K562 (cell line): ENCODE results near the gene TAF5L. TPM values are rescaled to one million over a fixed set of nuclear protein-coding genes. Genes with fewer than 3 reads are reported as not detected.
A peak's percentile ranks its signal among the peaks of the same experiment; 100 is the strongest.

Experiments used
- NFYB ChIP-seq: IDR thresholded peaks from 2 replicates; pipeline ENCODE4 v1.6.1; 2011; ENCODE audit warnings: mild to moderate bottlenecking, moderate library complexity; ENCODE audit not compliant: insufficient read length; ENCODE audit errors: extremely low read depth
- PHF21A ChIP-seq: fragments of 450-650 bp; IDR thresholded peaks from 2 replicates; pipeline ENCODE4 v1.6.1; 2017; ENCODE audit warnings: low read depth, borderline replicate concordance
- TAF1 ChIP-seq: IDR thresholded peaks from 2 replicates; pipeline ENCODE4 v1.6.1; 2011; ENCODE audit warnings: mild to moderate bottlenecking, low read length, moderate library complexity; ENCODE audit not compliant: insufficient read depth, control insufficient read depth, severe bottlenecking; ENCODE audit errors: extremely low read depth
- XRCC4 ChIP-seq: IDR thresholded peaks from one replicate; pipeline ENCODE4 v1.6.1; 2011; ENCODE audit not compliant: insufficient read depth, insufficient read length; ENCODE audit errors: extremely low read depth
- ZBTB33 ChIP-seq: sonication (generic); formaldehyde crosslinking; IDR thresholded peaks from 2 replicates; pipeline ENCODE4 v1.8.1; 2023; ENCODE audit warnings: mild to moderate bottlenecking, missing genetic modification reagents
- ZBTB40 ChIP-seq, 2 experiments: fragments of 450-650 bp in 1 of 2; sonication (generic) in 1 of 2; formaldehyde crosslinking in 1 of 2; IDR thresholded peaks; 2 replicates each; pipeline versions ENCODE4 v1.7.1 to v1.9.0; 2016 to 2022; ENCODE audit warnings: inconsistent platforms in 1 of 2, mild to moderate bottlenecking in 1 of 2, missing genetic modification reagents in 1 of 2
- ZNF408 ChIP-seq: fragments of 250-450 bp; sonication (Bioruptor Pico); IDR thresholded peaks from 2 replicates; pipeline ENCODE4 v1.4.0; 2020; ENCODE audit warnings: low read depth, mild to moderate bottlenecking, moderate library complexity
- ZNF584 ChIP-seq: fragments of 200-800 bp; sonication (Bioruptor generic); IDR thresholded peaks from 2 replicates; pipeline ENCODE4 v1.6.1; 2016; ENCODE audit warnings: low read depth, mild to moderate bottlenecking, missing genetic modification characterization, missing compliant biosample characterization
- polyA plus RNA-seq, 8 experiments: library from polyadenylated mRNA; depleted of rRNA in 4 of 8; stranded (reverse) in 5 of 8; unstranded in 3 of 8; fragments of >200 nt; fragmentation: Nextera tagmentation in 2 of 8; fragmentation: Illumina TruSeq in 1 of 8; extraction: Ambion mirVana in 2 of 8; extraction: Trizol in 1 of 8; gene quantifications; 2 replicates each; pipeline versions ENCODE4 v1.2.1 to v1.2.3, GENCODE V29; 2011 to 2014; ENCODE audit warnings: inconsistent platforms in 1 of 8, missing spikeins in 1 of 8
- total RNA-seq, 7 experiments: library from RNA; depleted of rRNA in 6 of 7; stranded (reverse); fragments of >200 nt in 6 of 7; fragmentation: Illumina TruSeq in 2 of 7; extraction: Trizol in 2 of 7; gene quantifications; 2 replicates each; pipeline versions ENCODE4 v1.2.1 to v1.2.3, GENCODE V29; 2011 to 2021; ENCODE audit warnings: low replicate concordance in 1 of 7
- TF ChIP-seq, protein P1 (sequence below): fragments of 200-800 bp; sonication (Bioruptor generic); IDR thresholded peaks from 2 replicates; pipeline ENCODE4 v1.6.1; 2016; ENCODE audit warnings: missing genetic modification characterization, missing compliant biosample characterization

TAF5L gene
- total and polyA plus RNA-seq, 9 of the 15 experiments (the other 6 are each of a cell fraction or from before 2014, with no cell fraction given): 2.2 to 34.2 (median 23.3) TPM

GRCh38 chr1:229554886-229555621 lies 70.9 kb downstream of the TAF5L start (continued):
- TF ChIP-seq ZBTB33 (peak; percentile 73), NFYB (no peak), ZNF584 (CRISPR knock-in tag) (peak; percentile 82; the same call in 1 of the 2 replicates), ZBTB40 (IDR thresholded peaks at IDR 0.05) (peak; percentile 32; the same call in 1 of the 2 replicates), ZBTB40 (CRISPR knock-in tag; IDR thresholded peaks at IDR 0.05) (no peak), PHF21A (peak; percentile 88), TAF1 (peak; percentile 58), ZNF408 (CRISPR knock-in tag) (no peak), XRCC4 (no peak)
- TF ChIP-seq, protein P1, sequence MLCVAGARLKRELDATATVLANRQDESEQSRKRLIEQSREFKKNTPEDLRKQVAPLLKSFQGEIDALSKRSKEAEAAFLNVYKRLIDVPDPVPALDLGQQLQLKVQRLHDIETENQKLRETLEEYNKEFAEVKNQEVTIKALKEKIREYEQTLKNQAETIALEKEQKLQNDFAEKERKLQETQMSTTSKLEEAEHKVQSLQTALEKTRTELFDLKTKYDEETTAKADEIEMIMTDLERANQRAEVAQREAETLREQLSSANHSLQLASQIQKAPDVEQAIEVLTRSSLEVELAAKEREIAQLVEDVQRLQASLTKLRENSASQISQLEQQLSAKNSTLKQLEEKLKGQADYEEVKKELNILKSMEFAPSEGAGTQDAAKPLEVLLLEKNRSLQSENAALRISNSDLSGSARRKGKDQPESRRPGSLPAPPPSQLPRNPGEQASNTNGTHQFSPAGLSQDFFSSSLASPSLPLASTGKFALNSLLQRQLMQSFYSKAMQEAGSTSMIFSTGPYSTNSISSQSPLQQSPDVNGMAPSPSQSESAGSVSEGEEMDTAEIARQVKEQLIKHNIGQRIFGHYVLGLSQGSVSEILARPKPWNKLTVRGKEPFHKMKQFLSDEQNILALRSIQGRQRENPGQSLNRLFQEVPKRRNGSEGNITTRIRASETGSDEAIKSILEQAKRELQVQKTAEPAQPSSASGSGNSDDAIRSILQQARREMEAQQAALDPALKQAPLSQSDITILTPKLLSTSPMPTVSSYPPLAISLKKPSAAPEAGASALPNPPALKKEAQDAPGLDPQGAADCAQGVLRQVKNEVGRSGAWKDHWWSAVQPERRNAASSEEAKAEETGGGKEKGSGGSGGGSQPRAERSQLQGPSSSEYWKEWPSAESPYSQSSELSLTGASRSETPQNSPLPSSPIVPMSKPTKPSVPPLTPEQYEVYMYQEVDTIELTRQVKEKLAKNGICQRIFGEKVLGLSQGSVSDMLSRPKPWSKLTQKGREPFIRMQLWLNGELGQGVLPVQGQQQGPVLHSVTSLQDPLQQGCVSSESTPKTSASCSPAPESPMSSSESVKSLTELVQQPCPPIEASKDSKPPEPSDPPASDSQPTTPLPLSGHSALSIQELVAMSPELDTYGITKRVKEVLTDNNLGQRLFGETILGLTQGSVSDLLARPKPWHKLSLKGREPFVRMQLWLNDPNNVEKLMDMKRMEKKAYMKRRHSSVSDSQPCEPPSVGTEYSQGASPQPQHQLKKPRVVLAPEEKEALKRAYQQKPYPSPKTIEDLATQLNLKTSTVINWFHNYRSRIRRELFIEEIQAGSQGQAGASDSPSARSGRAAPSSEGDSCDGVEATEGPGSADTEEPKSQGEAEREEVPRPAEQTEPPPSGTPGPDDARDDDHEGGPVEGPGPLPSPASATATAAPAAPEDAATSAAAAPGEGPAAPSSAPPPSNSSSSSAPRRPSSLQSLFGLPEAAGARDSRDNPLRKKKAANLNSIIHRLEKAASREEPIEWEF: peak; percentile 89
